T-helper 2 cell (primary cell): ENCODE measurements around the gene C1orf52.
A peak's percentile ranks its signal among the peaks of the same experiment; 100 is the strongest.
"Not testable (repeated sequence)": the region's sequence is repeated elsewhere in the genome, so short reads cannot be mapped to it uniquely, and the experiment has no call there.

Experiments
- DNase-seq, 5 experiments: peaks; one replicate each; pipeline versions ENCODE4 v3.0.0 to v3.0.0-alpha.2; 2012 to 2022

Gene C1orf52

DNA sequence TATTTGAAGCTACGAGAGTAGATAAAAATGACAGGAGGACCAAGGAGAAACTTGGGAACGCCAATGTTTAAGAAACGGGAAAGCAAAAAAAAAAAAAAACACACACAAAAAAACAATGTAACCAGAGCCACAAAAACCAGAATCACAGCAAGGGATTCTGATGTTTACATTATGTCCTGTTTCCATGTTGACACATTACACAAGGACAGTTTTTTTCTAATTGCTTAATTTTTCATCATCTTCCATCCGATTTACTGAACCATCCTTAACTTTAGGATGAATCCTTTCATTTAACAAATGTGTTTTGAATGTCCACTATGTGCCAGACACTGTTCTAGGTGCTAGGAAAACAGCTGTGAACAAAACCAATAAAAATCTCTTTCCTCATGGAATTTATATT lies 18.3 kb upstream of the C1orf52 start:
- DNase-seq, result no peak

DNA sequence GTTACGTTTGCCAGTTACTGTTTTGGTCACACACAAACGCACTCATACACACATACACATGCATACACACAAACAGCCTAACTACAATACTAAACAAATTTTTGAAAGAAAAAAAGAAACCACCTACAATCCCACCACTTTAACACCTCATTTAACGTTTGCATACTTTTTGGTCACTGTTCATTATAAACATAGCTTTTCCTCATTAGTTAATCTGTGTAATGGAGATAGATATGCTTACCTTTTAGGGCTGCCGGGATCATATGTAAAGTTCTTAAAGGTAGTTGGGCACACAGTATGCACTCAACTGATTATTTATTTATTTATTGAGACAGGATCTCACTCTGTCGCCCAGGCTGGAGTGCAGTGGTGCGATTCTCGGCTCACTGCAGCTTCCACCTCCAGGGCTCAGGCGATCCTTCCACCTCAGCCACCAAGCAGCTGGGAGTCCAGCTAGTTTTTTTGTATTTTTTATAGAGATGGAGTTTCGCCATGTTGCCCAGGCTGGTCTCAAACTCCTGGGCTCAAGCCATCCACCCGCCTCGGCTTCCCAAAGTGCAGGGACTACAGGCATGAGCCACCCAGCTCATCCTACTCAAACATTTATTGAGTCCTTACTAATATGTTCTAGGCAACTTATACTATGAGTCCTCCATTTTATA lies 17.6 kb upstream of the C1orf52 start:
- no peak for DNase-seq

DNA sequence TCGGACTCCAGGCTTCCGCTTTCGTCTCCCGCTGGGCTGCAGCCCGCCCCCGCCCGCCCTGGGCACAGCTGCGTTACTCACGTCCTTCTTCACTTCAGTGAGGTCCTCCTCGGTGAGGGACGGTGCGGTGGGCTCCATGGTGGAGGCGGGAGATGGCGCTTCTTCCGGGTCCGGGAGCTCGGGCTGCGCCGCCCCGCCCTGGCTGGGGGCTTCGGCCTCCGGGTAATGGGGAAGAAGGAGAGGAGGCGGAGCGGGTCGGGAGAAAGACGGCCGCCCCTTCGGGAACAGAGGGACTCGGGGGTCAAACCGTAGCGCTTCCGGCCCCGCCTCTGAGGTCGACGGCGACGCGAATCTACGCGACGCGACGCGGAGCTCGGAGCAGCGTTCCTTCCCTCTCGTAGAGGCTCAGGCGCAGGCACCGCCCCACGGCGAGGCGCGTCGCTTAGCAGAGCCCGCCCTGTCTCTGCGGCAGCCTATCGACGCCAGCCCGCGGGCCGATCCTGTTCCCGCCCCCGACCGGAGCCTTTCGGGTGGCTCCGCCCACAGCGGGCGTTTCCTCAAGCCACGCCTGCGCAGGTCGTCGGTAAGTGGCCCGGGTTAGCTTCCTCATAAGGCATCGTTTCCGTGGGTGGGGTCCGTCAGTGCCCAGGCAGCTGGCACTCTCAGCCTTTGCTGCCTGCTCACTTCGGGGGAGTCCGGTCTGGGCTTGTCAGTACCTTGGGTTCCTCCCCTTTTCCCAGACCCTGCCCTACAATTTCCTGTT lies 16.9 kb upstream of the C1orf52 start, which contains the start of gene BCL10:
Gene BCL10 (minus strand): TSS at position 418 of the 763 bp plus-strand sequence. CDS start 280 bp downstream, at position 138.
- peak; percentile 95 to 99 (median 96) for DNase-seq

DNA sequence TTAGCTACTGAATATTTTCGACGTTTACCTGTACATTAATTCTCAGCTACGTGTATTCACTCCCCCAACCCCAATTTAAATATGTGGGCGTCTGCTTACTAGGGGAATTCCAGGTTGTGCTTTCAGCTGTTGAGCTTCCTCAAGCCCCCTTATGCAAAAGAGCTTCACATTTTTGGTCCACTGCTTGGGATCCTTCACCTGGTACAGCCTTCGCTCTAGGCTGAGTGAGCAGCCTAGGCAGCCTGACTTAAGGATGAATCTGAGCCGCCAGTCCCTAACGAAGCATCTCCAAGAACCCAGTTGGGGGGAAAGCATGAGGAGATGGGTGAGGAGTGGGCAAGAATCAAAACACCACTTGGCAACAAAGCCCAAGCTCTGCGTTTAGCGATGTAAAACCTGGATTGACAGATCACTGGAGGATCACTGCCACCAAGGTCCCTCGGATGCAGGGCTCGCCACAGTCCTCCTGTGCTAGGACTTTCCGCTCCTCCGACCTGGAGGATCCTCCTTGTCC lies 16.3 kb upstream of the C1orf52 start:
- DNase-seq, result peak in 2 of 5 experiments; percentile 18 to 51

DNA sequence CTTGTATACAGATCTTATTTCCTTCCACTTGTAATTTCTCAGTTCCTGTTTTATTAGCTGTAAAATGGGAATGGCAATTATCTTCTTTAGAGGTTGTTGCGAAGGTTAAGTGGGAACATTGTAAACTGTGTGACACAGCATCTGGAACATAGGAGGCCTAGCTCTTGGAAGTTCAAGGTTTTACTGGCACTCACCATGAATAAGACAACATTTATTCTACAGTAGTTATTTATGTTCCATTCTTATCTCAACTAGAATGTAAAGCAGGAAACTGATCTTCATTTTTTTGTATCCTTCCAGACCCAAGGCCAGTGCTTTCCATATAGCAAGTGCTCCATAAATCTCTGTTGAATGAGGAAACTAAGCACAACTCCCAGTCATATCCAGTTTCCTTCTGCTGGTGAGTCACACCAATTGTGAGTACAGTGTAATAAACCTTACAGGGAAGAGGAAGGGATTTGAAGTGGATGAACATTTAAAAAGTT lies 15.5 kb upstream of the C1orf52 start:
- DNase-seq, result no peak

DNA sequence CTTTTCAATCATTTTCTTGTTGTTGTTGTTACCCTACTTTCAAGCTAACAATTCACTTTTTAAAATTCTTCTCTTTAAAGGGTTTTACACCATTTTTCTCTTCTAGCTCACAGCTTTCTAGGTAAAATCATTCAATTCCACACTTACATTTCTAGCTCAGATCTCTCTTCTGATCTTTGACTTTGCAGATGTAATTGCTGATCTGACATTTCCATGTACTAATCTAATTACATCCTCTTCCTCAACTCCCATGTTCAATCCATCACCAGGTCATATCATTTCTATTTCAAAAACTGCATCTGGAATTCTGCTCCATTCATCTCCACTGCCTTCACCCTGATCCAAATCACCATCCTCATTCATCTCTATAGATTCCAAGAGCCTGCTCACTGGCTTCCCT lies 13.9 kb upstream of the C1orf52 start:
- DNase-seq, result no peak

DNA sequence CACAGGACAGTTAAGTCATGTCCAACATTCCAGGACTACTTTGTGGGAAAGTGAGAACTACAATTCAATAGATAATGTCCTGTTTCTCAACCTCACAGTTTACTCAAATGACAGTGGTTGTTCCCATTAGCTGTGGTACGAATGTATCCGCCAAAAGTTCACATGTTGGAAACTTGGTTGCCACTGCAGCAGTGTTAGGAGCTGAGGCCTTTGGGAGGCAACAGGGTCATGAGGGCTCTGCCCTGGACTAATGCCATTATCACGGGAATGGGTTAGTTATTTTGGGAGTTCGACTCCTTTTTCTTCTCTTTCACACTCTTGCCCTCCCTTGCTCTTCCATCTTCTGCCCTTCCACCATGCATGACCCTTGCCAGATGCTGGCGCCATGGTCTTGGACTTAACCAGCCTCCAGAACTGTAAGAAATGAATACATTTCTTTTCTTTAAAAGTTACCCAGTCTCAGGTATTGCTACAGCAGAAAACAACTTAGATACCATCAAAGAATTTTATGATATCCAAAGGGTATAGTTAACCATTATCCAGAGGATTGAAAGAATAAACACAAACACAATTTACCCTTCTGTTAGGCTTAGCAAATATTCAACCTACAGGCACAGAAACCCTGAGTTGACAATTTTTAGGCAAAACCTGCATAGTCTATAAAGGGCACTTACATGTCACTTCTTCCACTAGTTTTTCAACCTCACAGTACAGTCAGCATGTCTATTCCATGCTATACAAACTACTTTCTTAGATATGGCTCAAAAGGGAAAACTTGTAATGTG lies 9.5 kb upstream of the C1orf52 start:
- DNase-seq, result no peak

DNA sequence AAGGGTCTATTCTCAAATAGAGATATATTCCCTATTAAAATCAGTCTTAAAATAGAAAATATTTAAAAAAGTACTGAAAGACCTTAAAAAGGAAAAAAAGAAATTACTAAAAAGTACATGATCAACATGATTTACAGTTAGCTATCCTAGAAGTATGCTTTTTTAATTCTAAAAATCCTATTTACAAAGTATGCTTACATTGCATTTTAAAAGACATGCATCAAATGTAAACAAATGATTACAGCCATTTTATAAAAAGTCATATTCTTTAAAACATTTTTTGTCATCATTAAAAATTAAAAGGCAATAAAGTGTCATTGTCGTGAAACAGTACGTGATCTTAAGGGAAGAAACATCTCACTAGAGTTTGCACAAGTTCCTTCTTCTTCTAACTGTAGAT lies 7.9 kb upstream of the C1orf52 start:
- DNase-seq, result no peak

DNA sequence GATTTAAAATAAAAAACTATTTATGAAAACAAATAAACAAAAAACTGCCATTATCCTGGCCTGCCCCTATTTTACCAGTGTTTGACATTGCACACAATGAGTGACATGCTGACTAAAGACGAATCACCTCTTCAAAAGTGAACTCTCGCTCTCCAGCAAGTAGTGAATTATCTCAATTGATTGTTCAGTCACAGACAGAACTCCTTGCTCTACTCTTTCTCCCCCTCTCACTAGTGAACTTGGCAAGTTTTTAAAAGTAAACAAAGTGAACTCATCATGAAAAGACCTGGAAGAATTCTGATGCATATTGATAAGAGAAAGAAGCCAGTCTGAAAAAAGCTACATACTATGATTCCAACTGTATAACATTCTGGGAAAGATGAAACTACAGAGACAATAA lies 4.7 kb upstream of the C1orf52 start:
- DNase-seq, result no peak

DNA sequence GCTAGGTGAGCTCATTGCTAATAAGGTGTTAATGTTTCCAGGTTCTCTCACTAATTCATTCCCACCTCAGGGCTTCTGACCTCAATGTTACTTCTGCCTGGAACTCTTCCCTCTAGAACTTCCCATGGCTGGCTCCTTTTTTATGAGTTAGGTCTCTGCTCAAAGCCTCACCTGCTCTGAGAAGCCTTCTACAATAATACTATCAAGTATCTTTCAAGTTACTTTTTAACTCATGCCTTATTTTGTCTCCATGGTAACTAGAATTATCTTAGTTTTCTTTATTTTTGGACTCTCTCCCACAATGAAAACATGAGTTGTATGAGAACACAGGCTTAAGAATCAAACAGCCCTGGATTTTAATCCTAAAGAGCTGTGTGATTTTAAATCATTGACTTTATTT lies 3.5 kb upstream of the C1orf52 start:
- no peak for DNase-seq

DNA sequence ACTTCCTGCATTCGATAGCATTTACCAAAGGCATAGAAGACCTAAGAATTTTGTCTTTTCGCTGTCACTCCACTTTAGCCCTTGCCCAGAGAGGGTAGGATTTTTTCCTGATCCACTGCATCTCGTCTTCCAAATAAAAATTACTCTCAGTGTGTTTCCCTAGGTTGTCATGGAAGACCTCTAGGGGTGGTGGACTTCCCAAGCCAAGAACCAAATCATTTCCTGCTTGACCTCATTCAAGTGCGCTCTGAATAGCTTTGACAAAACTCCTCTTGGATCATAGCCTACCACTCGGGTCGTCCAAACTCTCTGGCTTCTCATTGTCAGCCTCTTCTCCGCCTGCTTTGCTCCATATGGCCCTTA lies 431 bp upstream of the C1orf52 start:
- DNase-seq, result no peak

DNA sequence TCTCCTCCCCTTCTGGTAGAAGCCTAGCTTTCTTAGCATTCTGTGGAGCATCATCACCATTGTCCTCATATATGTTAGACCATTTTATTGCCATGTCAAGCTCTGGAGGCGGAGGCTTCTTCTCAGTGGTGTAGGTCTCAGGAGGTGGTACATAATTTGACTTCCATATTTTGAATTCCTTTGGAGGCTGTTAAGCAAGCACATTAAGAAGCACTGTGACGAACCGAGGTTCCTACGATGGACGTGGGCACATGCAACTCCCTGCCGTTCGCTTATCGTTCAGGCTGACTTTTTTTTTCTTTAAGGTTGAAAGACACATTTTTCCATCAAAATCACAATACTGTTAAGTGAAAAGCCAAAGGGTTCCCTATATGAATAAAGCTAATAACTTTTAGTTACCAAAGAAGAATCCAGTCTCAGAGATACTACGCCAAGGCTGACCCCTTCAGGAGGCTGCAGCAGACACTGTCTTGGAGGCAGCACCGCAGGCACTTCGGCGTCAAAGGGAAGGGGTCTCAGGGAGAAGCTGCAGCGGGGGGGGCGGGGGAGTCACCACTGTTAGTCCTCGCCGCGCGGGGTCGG lies 835 bp downstream of the C1orf52 start:
- no peak for DNase-seq

DNA sequence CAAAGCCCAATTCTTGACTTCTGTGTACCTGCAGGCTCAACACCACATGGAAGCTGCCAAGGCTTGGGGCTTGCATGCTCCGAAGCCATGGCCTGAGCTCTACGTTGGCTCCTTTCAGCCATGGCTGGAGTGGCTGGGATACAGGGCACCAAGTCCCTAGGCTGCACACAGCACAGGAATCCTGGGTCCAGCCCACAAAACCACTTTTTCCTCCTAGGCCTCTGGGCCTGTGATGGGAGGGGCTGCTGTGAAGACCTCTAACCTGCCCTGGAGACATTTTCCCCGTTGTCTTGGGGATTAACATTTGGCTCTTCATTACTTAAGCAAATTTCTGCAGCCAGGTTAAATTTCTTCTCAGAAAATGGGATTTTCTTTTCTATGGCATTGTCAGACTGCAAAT lies 10.4 kb downstream of the C1orf52 start:
- DNase-seq, result not testable (repeated sequence)

DNA sequence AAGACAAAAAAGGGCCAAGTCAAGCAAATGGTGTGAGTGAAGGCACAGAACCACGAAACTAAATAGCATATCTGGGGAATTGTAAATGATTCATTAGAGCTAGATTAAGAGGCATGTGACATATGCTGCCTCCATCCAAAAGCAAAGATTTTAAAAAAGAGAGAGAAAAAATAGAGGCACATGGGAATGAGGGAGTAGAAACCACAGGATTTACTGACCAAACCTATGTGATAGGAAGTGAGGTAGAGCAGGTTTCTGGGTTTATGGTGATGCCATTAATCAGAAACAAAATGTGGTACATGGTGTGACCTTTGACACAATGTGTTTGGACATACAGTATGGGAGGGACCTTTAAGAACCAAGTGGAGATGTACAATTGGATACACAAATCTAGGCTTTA lies 13.6 kb downstream of the C1orf52 start:
- no peak for DNase-seq

DNA sequence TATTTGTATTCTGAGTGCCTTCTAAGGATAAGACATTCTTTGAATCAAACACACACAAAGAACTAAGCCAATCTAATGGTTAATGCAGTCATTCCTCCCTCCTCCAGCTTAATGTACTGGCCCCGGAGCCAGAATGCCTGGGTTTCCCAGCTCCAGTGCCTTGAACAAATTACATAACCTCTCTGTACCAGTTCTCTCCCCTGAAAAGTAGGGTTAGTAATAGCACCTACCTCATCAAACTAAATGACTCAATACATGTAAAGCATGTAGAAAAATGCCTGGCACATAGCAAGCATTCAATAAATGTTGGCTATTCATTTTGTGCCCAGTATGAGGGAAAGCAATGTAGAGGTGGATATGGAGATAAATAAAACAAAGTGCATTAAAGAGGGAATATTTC lies 14.0 kb downstream of the C1orf52 start:
- DNase-seq, result no peak

DNA sequence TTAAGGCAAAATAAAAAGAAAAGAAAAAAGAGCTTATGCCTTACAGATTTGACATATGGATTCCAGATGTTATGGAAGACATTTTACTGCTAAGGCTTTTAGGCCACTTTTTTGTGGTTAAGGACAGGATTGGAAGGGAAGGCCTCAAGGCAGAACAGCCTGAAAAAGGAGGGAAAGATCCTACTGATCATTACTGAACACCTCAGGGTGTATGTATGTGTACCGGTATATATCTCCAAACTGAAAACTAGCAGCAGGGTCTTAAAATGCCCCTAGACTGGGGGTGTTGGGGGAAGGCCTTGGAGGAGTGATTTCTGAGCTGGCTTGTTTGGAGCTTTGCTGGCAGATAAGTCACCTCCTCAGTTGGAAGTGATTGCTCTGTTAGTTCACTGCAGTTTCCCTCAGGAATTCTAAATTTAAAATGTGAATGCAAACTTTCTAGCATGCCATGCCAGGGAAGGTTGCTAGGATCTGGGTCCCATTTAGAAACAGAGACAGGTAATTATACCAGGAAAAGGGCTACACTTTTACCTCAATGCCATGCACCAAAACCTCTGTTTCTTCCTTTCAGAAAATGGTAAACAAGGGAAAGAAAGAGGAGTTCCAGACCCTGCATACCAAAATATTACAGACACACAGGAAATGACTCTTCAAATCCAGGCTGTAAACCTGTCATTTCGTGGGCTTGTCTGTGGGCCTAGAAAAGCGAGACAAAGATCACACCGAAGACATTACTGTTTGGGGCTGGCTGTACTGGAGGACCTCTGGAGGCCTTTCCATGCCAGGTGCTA lies 15.0 kb downstream of the C1orf52 start:
- peak in 1 of 5 experiments; percentile 18 for DNase-seq

DNA sequence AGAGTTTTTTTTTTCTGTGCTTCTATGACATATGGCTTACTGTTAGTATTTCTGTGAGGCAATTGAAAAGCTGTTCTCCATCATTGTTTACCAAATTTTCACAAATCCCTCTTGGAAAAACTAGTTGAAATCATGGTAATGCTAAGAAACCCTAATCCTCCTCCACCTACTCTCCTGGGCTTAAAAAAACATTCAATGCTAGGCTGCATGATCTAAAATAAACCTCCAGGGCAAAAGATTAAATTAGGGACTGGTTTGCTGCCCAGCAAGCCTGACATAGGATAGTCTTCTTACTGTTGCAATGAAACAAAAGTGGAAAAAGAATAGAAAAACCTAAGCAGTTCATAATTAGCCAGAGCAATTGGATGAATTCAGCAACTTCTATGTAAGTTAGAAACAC lies 16.1 kb downstream of the C1orf52 start:
- DNase-seq, result no peak

DNA sequence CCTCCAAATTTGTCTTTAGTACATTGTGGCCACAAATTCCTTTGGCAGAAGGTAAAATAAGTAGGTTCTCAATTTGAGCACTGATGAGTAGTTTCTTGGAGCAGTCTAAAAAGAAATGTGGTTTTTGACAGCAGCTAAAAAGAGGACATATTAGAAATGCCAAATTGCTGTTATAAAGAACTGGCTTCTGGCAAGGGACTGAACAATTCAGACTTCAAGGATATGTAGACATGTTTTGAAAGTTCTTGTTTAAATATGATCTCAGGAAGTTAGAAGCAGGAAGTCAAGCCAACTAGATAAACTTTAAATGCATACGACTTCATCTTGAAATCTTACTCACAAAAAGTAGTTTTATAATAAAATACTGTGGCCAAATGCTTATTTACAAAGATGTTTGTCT lies 18.8 kb downstream of the C1orf52 start:
- peak in 1 of 5 experiments; percentile 13 for DNase-seq

DNA sequence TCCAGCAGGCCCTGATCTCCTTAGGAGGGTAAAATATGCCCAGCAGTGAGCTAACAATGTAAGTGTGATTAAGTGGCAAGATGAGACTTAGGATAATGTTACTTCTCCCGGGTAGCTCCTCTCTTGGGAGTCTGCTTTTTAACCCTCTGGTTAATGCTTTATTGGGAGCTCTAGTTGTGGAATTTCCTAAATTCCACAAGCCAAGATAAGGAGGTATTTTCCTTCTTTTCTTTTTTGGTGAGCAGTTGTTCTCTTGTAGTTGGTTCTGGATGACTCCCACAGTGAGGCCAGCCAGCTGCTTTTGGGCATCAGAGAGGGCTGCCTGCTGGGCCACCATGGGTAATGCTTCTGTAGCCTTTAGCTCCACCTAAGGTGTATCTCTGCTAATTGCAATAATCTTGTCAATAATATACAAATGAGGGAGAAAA lies 19.3 kb downstream of the C1orf52 start:
- DNase-seq, result peak in 1 of 5 experiments; percentile 66

DNA sequence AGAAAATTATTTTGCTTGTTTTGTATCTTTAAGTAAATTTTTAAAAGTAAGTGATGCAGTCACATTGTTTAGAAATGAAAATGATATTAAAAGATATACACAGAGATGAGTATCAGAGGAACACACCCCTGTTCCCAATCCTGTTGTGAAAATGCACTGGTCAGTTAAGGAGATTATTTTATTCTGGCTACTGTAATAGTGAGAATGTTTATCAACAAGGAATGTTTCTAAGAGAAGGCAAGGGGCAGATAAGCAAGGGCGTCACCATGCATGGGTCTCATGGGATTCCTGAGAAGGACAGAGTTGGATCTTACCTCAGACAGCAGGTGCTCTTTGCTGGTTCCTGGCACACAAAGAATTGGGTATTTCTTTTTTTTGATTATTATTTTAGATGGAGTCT lies 21.8 kb downstream of the C1orf52 start:
- no peak for DNase-seq

DNA sequence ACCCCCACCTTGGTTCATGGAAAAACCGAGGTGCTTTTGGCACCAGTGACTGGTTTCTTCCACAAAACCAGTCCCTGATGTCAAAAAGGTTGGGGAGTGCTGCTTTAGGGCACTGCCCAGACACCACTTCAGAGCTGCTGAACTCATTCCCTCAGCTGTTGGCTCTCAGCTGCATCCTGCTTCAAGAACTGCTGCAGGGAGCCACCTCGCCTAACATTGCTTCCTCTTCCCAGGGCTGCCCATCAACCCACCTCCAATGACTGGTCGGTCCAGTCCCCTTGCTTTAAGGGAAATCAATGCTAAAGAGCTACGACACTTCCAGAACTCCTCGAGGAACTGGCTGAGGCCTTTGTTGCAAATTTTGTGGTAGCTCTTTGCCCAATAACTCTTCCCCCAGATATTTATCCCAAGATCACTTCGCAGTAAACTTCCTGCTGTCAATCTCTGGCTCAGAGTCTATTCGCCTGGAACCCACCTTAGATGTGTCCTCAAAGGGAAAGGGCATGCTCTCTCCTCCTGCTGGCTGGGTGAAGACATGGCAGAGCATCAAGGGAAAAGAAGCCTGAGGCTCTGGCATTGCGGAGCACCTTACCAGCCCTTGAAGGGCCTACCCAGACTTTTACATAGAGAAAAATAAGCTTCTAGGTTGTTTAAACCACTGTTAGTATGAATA lies 29.0 kb downstream of the C1orf52 start:
- peak in 1 of 5 experiments; percentile 15 for DNase-seq
